ENCODE measurements around the gene LINGO4. TPM values are rescaled to one million over a fixed set of nuclear protein-coding genes. Genes with fewer than 3 reads are reported as not detected.

The LINGO4 gene
- total and polyA plus RNA-seq, 7 donors, result 0.36 to 18.2 (median 4.6) TPM

DNA sequence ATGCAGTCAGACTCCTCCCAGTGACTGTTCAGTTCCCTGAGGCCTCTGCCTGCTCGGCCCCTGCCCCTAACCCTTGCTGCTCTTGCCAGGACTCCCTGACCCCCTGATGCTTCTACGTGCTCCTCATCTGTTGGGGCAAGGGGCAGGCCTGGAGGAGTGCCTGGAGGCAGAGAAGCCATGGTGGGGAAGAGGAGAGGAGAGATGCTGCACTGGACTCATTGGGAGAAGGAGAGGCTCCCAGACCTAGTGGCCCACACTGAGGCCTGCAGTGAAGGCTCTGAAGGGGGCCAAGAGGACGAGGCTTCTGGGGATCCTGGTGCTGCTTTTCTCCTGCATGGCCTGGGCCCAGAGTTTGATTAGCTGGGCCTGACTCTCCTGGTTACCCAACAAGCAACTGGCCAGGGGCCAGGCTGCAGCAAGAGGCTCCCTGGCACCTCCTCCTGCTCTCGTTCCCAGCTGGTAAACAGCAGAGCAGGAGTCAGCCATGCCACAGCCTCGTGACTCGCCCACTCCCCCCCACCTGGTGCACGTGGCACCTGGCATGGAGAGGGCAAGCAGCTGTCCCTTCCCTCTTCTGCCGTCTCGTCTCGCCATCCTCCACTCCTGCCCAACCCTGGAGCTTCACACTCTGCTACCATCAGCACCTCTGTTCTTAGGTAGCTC, 27.2 kb upstream of the LINGO4 start:
- Histone ChIP-seq H3K9me3 (no peaks in the 10 kb centered on the region), H3K27me3 (ENCODE audit: insufficient read depth in 3 of 3, low read length in 2 of 3) (peaks cover 0 to 2% (median 0%) of the 10 kb centered on the region in 3 donors), H3K27ac (peak overlapping the region; percentile 96), H3K4me3 (peak overlapping the region; percentile 74), H3K4me1 (peaks cover 34% of the 10 kb centered on the region), H3K36me3 (ENCODE audit: insufficient read depth in 1 of 2, low read depth in 1 of 2) (no peaks in the 10 kb centered on the region)
- TF ChIP-seq, protein P1, sequence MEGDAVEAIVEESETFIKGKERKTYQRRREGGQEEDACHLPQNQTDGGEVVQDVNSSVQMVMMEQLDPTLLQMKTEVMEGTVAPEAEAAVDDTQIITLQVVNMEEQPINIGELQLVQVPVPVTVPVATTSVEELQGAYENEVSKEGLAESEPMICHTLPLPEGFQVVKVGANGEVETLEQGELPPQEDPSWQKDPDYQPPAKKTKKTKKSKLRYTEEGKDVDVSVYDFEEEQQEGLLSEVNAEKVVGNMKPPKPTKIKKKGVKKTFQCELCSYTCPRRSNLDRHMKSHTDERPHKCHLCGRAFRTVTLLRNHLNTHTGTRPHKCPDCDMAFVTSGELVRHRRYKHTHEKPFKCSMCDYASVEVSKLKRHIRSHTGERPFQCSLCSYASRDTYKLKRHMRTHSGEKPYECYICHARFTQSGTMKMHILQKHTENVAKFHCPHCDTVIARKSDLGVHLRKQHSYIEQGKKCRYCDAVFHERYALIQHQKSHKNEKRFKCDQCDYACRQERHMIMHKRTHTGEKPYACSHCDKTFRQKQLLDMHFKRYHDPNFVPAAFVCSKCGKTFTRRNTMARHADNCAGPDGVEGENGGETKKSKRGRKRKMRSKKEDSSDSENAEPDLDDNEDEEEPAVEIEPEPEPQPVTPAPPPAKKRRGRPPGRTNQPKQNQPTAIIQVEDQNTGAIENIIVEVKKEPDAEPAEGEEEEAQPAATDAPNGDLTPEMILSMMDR (IDR thresholded peaks at IDR 0.05), result no peak
- 21 to 49% (median 22%) methylated on average over 9 to 10 of the region's 10 CpGs for WGBS, 3 donors
- DNase-seq (peak; percentile 90 to 97), ATAC-seq (peak; percentile 80 to 87 (median 84))
- intact Hi-C loops (cut with DNase I), result loop anchor here in 1 of 2 donors (10.0 kb wide), 3 partner anchors 68 to 368 kb away; partner anchors contain the start of gene MRPL9

DNA sequence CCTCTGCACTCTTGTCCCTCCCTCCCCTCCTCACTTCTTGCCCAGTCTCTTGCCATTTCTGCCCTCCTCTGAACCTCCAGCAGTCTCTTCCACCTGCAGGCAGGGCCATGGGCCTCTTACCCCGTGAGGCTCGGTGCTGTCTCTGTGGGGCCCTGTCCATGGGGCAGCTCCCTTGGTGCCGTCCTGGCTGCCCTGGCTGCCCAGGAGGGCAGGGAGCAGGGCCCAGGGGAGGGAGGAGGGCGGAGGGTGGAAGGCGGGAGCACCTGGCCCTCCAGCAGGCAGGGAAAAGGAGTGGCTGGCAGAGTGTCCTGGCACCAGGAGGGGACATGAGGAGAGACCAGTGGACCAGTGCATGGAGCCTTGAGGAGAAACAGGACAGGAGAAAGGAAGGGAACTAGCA, 26.4 kb upstream of the LINGO4 start, which contains the start of gene RORC:
TSS of gene RORC (minus strand) at position 198 of the 400 bp plus-strand sequence. CDS start at position 160, 38 bp downstream.
- WGBS, 3 donors, result 22 to 34% (median 29%) methylated on average over 5 of the region's 5 CpGs
- intact Hi-C loops (cut with DNase I), result loop anchor here in 1 of 2 donors (10.0 kb wide), 3 partner anchors 67 to 367 kb away; partner anchors contain the start of gene MRPL9

DNA sequence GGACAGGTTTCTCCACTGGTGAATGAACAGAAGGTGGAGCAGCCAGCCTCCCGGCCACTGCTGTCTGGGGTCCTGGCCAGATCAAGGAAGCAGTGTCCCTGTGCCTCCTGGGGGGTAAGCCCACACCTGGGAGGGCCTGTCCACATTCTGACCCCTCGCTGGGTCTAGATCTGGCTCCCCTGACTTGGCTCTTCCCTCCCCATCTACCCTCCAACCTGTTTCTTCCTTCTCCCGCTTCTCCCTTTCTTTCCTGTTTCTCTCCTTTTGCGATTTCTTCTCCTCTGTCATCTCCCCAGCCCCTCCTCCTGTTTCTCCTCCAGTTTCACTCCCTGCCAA, 26.0 kb upstream of the LINGO4 start:
- no peaks in the 10 kb centered on the region for H3K36me3 ChIP-seq (ENCODE audit: insufficient read depth in 1 of 2, low read depth in 1 of 2)
- peak overlapping the region; percentile 74 for H3K4me3 ChIP-seq
- no peak for DNase-seq
- ATAC-seq, result no peak
- intact Hi-C loops (cut with DNase I), result loop anchor here in 1 of 2 donors (10.0 kb wide), 3 partner anchors 66 to 366 kb away; partner anchors contain the start of gene MRPL9
- TF ChIP-seq, protein P1 (IDR thresholded peaks at IDR 0.05), result no peak
- WGBS, 3 donors, result 21 to 46% (median 28%) methylated on average over 4 of the region's 4 CpGs
- H3K27ac ChIP-seq, result peak overlapping the region; percentile 96
- H3K4me1 ChIP-seq, result peaks cover 41% of the 10 kb centered on the region
- H3K9me3 ChIP-seq, result no peaks in the 10 kb centered on the region
- H3K27me3 ChIP-seq (ENCODE audit: insufficient read depth in 3 of 3, low read length in 2 of 3), result no peaks in the 10 kb centered on the region

More for the DNA sequence above, 26.4 kb upstream of the LINGO4 start, which contains the start of gene RORC:
- Histone ChIP-seq H3K36me3 (ENCODE audit: insufficient read depth in 1 of 2, low read depth in 1 of 2) (no peaks in the 10 kb centered on the region), H3K27ac (peak within 1 kb of the TSS; percentile 96), H3K9me3 (no peaks in the 10 kb centered on the region), H3K27me3 (ENCODE audit: insufficient read depth in 3 of 3, low read length in 2 of 3) (no peaks in the 10 kb centered on the region), H3K4me3 (peak within 1 kb of the TSS; percentile 74), H3K4me1 (peaks cover 37% of the 10 kb centered on the region)
- TF ChIP-seq, protein P1 (IDR thresholded peaks at IDR 0.05), result no peak
- ATAC-seq (peak; percentile 81 to 88 (median 83)), DNase-seq (peak; percentile 72 to 90)

DNA sequence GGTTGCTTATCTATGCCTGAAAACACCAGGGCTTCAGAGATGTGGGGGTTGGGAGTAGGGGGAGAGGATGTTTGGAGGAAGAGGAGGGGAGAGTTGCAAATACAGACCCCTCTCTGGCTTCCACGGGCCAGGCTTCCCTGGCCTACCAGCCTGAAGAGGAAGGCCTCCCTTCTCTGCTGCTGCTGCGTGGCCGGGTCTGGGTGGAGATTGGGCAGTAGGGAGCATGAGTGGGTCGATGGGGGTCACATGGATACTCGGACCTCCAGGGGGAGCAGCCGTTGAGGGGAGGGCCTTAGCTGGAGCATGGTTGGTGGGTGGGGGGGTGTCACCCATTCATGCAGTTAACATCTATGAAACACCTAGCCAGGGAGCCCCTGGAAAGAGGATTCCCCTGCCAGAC, 24.8 kb upstream of the LINGO4 start:
- TF ChIP-seq, protein P1 (IDR thresholded peaks at IDR 0.05), result no peak
- 37 to 52% (median 40%) methylated on average over 6 of the region's 6 CpGs for WGBS, 3 donors
- DNase-seq, result peak in 1 of 2 donors; percentile 48
- no peaks in the 10 kb centered on the region for H3K9me3 ChIP-seq
- intact Hi-C loops (cut with DNase I), result loop anchor here in 1 of 2 donors (10.0 kb wide), 3 partner anchors 65 to 365 kb away; partner anchors contain the start of gene MRPL9
- H3K4me3 ChIP-seq, result peak overlapping the region; percentile 74
- peak overlapping the region; percentile 96 for H3K27ac ChIP-seq
- ATAC-seq, result no peak
- H3K36me3 ChIP-seq (ENCODE audit: insufficient read depth in 1 of 2, low read depth in 1 of 2), result no peaks in the 10 kb centered on the region
- H3K27me3 ChIP-seq (ENCODE audit: insufficient read depth in 3 of 3, low read length in 2 of 3), result no peaks in the 10 kb centered on the region
- H3K4me1 ChIP-seq, result peaks cover 50% of the 10 kb centered on the region
